GM12878 (cell line): ENCODE results near the gene M1AP. TPM values are rescaled to one million over a fixed set of nuclear protein-coding genes. Genes with fewer than 3 reads are reported as not detected.

Experiments used
- ATF2 ChIP-seq: IDR thresholded peaks from 2 replicates; pipeline ENCODE4 v1.6.1; 2012; ENCODE audit warnings: low read length, inconsistent platforms
- BHLHE40 ChIP-seq, 2 experiments: fragments of 450-650 bp in 1 of 2; IDR thresholded peaks; 2 replicates each; pipeline ENCODE4 v1.6.1; 2011 to 2017; ENCODE audit warnings: low read depth in 2 of 2, borderline replicate concordance in 1 of 2, improper control_type of control experiment in 1 of 2, low read length in 1 of 2, mild to moderate bottlenecking in 1 of 2
- BRCA1 ChIP-seq: IDR thresholded peaks from 2 replicates; pipeline ENCODE4 v1.6.1; 2011; ENCODE audit warnings: low read depth, low read length, improper control_type of control experiment
- NR2C1 ChIP-seq: fragments of 450-650 bp; IDR thresholded peaks from 2 replicates; pipeline ENCODE4 v1.6.1; 2017; ENCODE audit warnings: antibody characterized with exemption, mild to moderate bottlenecking, moderate library complexity
- RB1 ChIP-seq: fragments of 450-650 bp; formaldehyde crosslinking; IDR thresholded peaks from 2 replicates; pipeline ENCODE4 v1.6.1; 2017; ENCODE audit warnings: mild to moderate bottlenecking, borderline replicate concordance
- TCF12 ChIP-seq: IDR thresholded peaks from 2 replicates; pipeline ENCODE4 v1.6.1; 2011; ENCODE audit warnings: low read depth, mild to moderate bottlenecking, low read length
- ZBED1 ChIP-seq: IDR thresholded peaks from 2 replicates; pipeline ENCODE4 v1.6.1; 2016; ENCODE audit warnings: borderline replicate concordance
- polyA plus RNA-seq, 11 experiments: library from polyadenylated mRNA; depleted of rRNA in 4 of 11; unstranded in 6 of 11; stranded (reverse) in 5 of 11; fragments of >200 nt; fragmentation: Nextera tagmentation in 4 of 11; fragmentation: Illumina TruSeq in 1 of 11; extraction: Ambion mirVana in 4 of 11; extraction: Trizol in 1 of 11; gene quantifications; 1 replicate in 1 of 11; 2 replicates in 10 of 11; pipeline versions ENCODE4 v1.2.1 to v1.2.3, GENCODE V29; 2011 to 2016; ENCODE audit warnings: inconsistent platforms in 2 of 11, missing spikeins in 2 of 11, low read depth in 1 of 11
- total RNA-seq, 4 experiments: library from RNA; depleted of rRNA in 3 of 4; stranded (reverse); fragments of >200 nt in 3 of 4; fragmentation: Illumina TruSeq in 1 of 4; extraction: Trizol in 1 of 4; gene quantifications; 2 replicates each; pipeline versions ENCODE4 v1.2.1 to v1.2.3, GENCODE V29; 2013 to 2021

The M1AP gene
- total and polyA plus RNA-seq, 10 of the 15 experiments (the other 5 are each of a cell fraction or from before 2014, with no cell fraction given), result 0.04 to 0.32 (median 0.16) TPM; not detected in 4

DNA sequence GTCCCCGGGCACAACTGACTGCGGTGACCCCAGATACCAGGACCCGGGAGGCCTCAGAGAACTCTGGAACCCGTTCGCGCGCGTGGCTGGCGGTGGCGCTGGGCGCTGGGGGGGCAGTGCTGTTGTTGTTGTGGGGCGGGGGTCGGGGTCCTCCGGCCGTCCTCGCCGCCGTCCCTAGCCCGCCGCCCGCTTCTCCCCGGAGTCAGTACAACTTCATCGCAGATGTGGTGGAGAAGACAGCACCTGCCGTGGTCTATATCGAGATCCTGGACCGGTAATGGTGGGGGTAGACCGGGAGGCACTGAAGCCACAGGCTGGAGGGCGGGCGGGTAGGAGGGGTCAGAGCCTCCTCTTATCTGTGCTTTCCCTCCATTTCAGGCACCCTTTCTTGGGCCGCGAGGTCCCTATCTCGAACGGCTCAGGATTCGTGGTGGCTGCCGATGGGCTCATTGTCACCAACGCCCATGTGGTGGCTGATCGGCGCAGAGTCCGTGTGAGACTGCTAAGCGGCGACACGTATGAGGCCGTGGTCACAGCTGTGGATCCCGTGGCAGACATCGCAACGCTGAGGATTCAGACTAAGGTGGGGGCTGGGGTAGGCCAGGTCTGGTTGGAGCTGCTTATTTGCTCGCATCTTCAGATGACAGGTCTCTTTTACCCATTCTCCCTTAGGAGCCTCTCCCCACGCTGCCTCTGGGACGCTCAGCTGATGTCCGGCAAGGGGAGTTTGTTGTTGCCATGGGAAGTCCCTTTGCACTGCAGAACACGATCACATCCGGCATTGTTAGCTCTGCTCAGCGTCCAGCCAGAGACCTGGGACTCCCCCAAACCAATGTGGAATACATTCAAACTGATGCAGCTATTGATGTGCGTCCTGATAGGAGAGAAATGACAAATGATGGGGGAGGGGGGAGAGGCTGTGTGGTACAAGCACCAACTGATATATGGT, 117.6 kb downstream of the M1AP start (continued):
- no peak for TF ChIP-seq ATF2
- TF ChIP-seq ZBED1, result no peak
- no peak for TF ChIP-seq NR2C1
- peak; percentile 68; the same call in 1 of the 2 replicates for TF ChIP-seq RB1
- no peak for TF ChIP-seq BRCA1
- TF ChIP-seq BHLHE40 (IDR thresholded peaks at IDR 0.05; ENCODE audit: borderline replicate concordance in 1 of 2, low read depth in 2 of 2, low read length in 1 of 2), result no peak; a peak in 1 of 4 replicates
- TF ChIP-seq TCF12, result peak; percentile 80; the same call in 1 of the 2 replicates
- TF ChIP-seq, all 136 proteins: peak for 39
